Measurements from ENCODE around the gene AGAP2. TPM values are rescaled to one million over a fixed set of nuclear protein-coding genes. Genes with fewer than 3 reads are reported as not detected.

The AGAP2 gene
- total RNA-seq, 1 experiment from 2014 or later: 0.19 TPM

Small RNA genes within 50 kb of the gene (microRNA-seq; reads per million reads assigned to microRNA genes)
- gene MIR6759: not detected

Other genes starting within 250 kb of the AGAP2 start
- gene DDIT3, start 218.2 kb downstream of the AGAP2 start, total RNA-seq (2022): 156 and 168 TPM in 2 replicates
- gene MBD6, start 215.9 kb downstream of the AGAP2 start, total RNA-seq (2022): 96.5 and 111 TPM in 2 replicates
- 149 and 188 TPM in 2 replicates for gene DCTN2, start 191.6 kb downstream of the AGAP2 start, total RNA-seq (2022)
- 0.56 TPM in 2 replicates for gene KIF5A, start 188.7 kb downstream of the AGAP2 start, total RNA-seq (2022)
- gene PIP4K2C, start 147.6 kb downstream of the AGAP2 start, total RNA-seq (2022): 32.0 and 38.0 TPM in 2 replicates
- 1.7 and 2.0 TPM in 2 replicates for gene DTX3, start 133.9 kb downstream of the AGAP2 start, total RNA-seq (2022)
- 0.37 and 0.83 TPM in 2 replicates for gene ARHGEF25, start 127.3 kb downstream of the AGAP2 start, total RNA-seq (2022)
- gene B4GALNT1, start 105.5 kb downstream of the AGAP2 start, total RNA-seq (2022): 0.29 and 0.40 TPM in 2 replicates
- gene OS9, start 44.6 kb downstream of the AGAP2 start, total RNA-seq (2022): 125 and 173 TPM in 2 replicates
- 24.8 and 30.9 TPM in 2 replicates for gene TSPAN31, start 6.3 kb upstream of the AGAP2 start, total RNA-seq (2022)
- 117 and 123 TPM in 2 replicates for gene CDK4, start 13.6 kb upstream of the AGAP2 start, total RNA-seq (2022)
- gene MARCHF9, start 16.4 kb upstream of the AGAP2 start, total RNA-seq (2022): 8.7 and 12.5 TPM in 2 replicates
- gene CYP27B1, start 28.3 kb upstream of the AGAP2 start, total RNA-seq (2022): 12.6 and 27.5 TPM in 2 replicates
- 26.2 and 40.6 TPM in 2 replicates for gene METTL1, start 33.4 kb upstream of the AGAP2 start, total RNA-seq (2022)
- 7.6 and 8.1 TPM in 2 replicates for gene EEF1AKMT3, start 33.9 kb upstream of the AGAP2 start, total RNA-seq (2022)
- gene TSFM, start 44.0 kb upstream of the AGAP2 start, total RNA-seq (2022): 28.4 and 32.6 TPM in 2 replicates
- gene AVIL, start 80.0 kb upstream of the AGAP2 start, total RNA-seq (2022): 1.7 and 1.9 TPM in 2 replicates
- 73.4 and 76.5 TPM in 2 replicates for gene CTDSP2, start 108.0 kb upstream of the AGAP2 start, total RNA-seq (2022)
- gene ATP23, start 202.8 kb upstream of the AGAP2 start, total RNA-seq (2022): 1.9 and 3.0 TPM in 2 replicates

Measured in MCF 10A (cell line).